Transverse colon (tissue), 4 donors: ENCODE measurements around the gene MAST4.

ENCODE experiments used
- EP300 ChIP-seq: sonication (generic); formaldehyde crosslinking; IDR thresholded peaks from one replicate; pipeline ENCODE4 v1.6.1; 2017; ENCODE audit warnings: antibody characterized with exemption, low read depth
- POLR2A ChIP-seq: fragments of 450-650 bp; IDR thresholded peaks from one replicate; pipeline ENCODE4 v1.6.1; 2016; ENCODE audit warnings: antibody characterized with exemption, mild to moderate bottlenecking, moderate library complexity
- POLR2AphosphoS5 ChIP-seq, 3 donors: sonication (generic); formaldehyde crosslinking; IDR thresholded peaks; one replicate each; pipeline ENCODE4 v1.6.1; 2016; ENCODE audit warnings: antibody characterized with exemption in 3 of 3
- TF ChIP-seq, protein P1 (sequence below), 5 experiments: fragments of 200-600 bp in 3 of 5; fragments of 450-650 bp in 2 of 5; sonication (generic) in 3 of 5; IDR thresholded peaks; 1 replicate in 2 of 5; 2 replicates in 3 of 5; pipeline ENCODE4 v1.5.1; 2016 to 2017; ENCODE audit warnings: antibody characterized with exemption in 5 of 5, inconsistent platforms in 3 of 5, mild to moderate bottlenecking in 2 of 5, moderate library complexity in 1 of 5

DNA sequence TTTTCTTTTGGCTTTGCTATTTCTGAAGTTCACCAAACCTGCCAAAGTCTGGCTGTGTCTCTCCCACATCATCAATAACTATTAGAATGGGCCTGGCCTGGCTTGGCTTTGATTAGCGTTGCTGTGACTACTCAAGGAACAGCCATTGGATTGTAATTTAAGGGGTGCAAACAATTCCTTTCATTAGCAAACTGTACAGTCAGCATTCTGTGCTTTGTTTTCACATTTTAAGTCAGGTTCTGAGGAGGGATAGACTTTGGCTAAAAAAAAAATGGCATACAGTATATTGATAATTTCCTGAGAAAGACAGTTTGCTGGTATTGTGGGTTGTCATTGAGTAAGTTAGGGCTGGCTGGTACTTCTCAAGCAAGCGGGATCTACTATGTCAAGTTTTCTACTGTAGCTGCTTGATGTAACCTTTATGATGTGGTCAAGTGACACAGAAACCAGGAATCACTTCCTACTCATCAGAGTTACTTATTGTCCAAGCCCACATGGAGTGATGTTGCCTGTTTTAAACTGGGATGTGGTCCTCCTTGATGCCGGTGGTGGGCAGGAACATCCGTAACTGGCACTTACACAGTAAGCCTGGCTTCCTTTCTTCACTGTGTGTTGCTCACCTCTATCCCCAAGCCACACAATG is 439.0 kb downstream of the MAST4 start:
- no peak for TF ChIP-seq POLR2AphosphoS5 (IDR thresholded peaks at IDR 0.05)
- TF ChIP-seq, protein P1, sequence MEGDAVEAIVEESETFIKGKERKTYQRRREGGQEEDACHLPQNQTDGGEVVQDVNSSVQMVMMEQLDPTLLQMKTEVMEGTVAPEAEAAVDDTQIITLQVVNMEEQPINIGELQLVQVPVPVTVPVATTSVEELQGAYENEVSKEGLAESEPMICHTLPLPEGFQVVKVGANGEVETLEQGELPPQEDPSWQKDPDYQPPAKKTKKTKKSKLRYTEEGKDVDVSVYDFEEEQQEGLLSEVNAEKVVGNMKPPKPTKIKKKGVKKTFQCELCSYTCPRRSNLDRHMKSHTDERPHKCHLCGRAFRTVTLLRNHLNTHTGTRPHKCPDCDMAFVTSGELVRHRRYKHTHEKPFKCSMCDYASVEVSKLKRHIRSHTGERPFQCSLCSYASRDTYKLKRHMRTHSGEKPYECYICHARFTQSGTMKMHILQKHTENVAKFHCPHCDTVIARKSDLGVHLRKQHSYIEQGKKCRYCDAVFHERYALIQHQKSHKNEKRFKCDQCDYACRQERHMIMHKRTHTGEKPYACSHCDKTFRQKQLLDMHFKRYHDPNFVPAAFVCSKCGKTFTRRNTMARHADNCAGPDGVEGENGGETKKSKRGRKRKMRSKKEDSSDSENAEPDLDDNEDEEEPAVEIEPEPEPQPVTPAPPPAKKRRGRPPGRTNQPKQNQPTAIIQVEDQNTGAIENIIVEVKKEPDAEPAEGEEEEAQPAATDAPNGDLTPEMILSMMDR (IDR thresholded peaks at IDR 0.05) = no peak
- no peak for TF ChIP-seq POLR2A
- TF ChIP-seq EP300 = no peak
